ENCODE measurements around the gene ACKR3. TPM values are rescaled to one million over a fixed set of nuclear protein-coding genes. Genes with fewer than 3 reads are reported as not detected.

ACKR3 gene
- total and polyA plus RNA-seq, 10 of the 15 experiments (the other 5 are each of a cell fraction or from before 2014, with no cell fraction given): 3.0 to 154 (median 6.4) TPM

- TF ChIP-seq NR2F1 (conservative IDR thresholded peaks at IDR 0.05) (no peak; the same call in none of the 2 replicates), JUNB (IDR thresholded peaks at IDR 0.05) (peak; percentile 43; the same call in 1 of the 2 replicates), RELA (IDR thresholded peaks at IDR 0.05; ENCODE audit: borderline replicate concordance, partially characterized antibody) (no peak), CREM (IDR thresholded peaks at IDR 0.05; ENCODE audit: low read depth) (0 out of 2 replicates have a peak, but pooled peaks have one; percentile 28), RB1 (IDR thresholded peaks at IDR 0.05; ENCODE audit: borderline replicate concordance) (peak; percentile 86; the same call in 1 of the 2 replicates)
- TF ChIP-seq, protein P1, sequence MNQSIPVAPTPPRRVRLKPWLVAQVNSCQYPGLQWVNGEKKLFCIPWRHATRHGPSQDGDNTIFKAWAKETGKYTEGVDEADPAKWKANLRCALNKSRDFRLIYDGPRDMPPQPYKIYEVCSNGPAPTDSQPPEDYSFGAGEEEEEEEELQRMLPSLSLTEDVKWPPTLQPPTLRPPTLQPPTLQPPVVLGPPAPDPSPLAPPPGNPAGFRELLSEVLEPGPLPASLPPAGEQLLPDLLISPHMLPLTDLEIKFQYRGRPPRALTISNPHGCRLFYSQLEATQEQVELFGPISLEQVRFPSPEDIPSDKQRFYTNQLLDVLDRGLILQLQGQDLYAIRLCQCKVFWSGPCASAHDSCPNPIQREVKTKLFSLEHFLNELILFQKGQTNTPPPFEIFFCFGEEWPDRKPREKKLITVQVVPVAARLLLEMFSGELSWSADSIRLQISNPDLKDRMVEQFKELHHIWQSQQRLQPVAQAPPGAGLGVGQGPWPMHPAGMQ (IDR thresholded peaks at IDR 0.05; ENCODE audit: borderline replicate concordance): no peak
These were observed 32.8 kb upstream of the ACKR3 start (continued) for GRCh38 chr2:236536727-236537398.

DNA sequence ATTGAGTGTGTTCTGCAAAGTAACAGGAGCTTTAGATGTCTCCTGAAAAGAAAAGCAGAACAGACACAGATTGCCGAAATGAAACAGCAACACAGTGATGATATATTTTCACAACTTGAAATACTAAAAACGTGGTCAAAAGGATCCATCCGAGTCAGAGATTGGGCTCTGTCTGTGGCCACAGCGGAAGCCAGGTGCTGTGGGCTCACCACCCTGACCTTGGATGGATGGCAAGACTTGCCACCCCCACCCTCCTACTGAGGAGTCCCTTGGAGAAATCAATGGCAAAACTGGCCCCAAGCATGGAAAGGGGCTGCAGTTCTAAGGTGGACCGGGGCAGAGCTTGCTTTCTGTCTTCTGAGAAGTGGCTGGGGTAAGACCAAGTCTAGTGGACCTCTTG lies 31.4 kb upstream of the ACKR3 start:
- CTCF ChIA-PET: interaction anchor here (0.6 to 6.6 kb wide), 8 partner anchors 8 to 529 kb away, joined by 3 to 69 read pairs (median 8); partner anchors contain the start of gene ACKR3
- Histone ChIP-seq H3K79me2 (ENCODE audit: control insufficient read depth, insufficient read depth, low read length) (peaks cover 21% of the 10 kb centered on the region), H3K27me3 (replicated peaks in 1 of 2; ENCODE audit: control insufficient read depth in 2 of 2, insufficient read depth in 2 of 2, low read length in 1 of 2) (no peaks in the 10 kb centered on the region), H4K20me1 (ENCODE audit: control insufficient read depth, insufficient read depth) (no peaks in the 10 kb centered on the region), H3K4me3 (peak overlapping the region; percentile 55), H3K4me2 (ENCODE audit: control insufficient read depth, insufficient read depth) (peak overlapping the region; percentile 85), H3K4me1 (ENCODE audit: control insufficient read depth, insufficient read depth, low read length) (peaks cover 22% of the 10 kb centered on the region), H3K9ac (ENCODE audit: control insufficient read depth, insufficient read depth, low read length) (peak overlapping the region; percentile 76), H2AFZ (ENCODE audit: control insufficient read depth, low read depth, low read length) (peak overlapping the region; percentile 54), H3K9me3 (replicated peaks; ENCODE audit: control insufficient read depth, insufficient read depth, low read length) (peaks cover 14% of the 10 kb centered on the region), H3K27ac (ENCODE audit: control insufficient read depth, insufficient read depth) (peak overlapping the region; percentile 82), H3K36me3 (ENCODE audit: control insufficient read depth in 2 of 2, insufficient read depth in 2 of 2, low read length in 1 of 2) (no peaks in the 10 kb centered on the region)
- POLR2A ChIA-PET: interaction anchor here (0.9 to 3.8 kb wide), 7 partner anchors 8 to 32 kb away, joined by 3 to 27 read pairs (median 4); partner anchors contain the start of gene ACKR3
- FAIRE-seq: no peak
- RAD21 ChIA-PET (ENCODE audit: unreplicated experiment): interaction anchor here (1.0 to 5.6 kb wide), 7 partner anchors 9 to 31 kb away, joined by 3 to 86 read pairs (median 4); partner anchors contain the start of gene ACKR3
- DNase-seq (ENCODE audit: low read depth, low spot score): no peak
- SMC1A ChIA-PET (ENCODE audit: uncharacterized antibody, unreplicated experiment): interaction anchor here (0.8 to 6.2 kb wide), 11 partner anchors 8 to 521 kb away, joined by 3 to 83 read pairs (median 7); partner anchors contain the start of gene ACKR3
- in situ Hi-C loops (cut with MboI): no loop called here
- WGBS (ENCODE audit: insufficient coverage, insufficient replicate concordance, low lambda C conversion rate, missing lambda C conversion rate): 47% methylated on average over 5 of the region's 5 CpGs
- intact Hi-C loops (cut with micrococcal nuclease; ENCODE audit: unreplicated experiment): loop anchor here (1.0 kb wide), 1 partner anchor 31 kb away; the partner anchor contains the start of gene ACKR3
- ATAC-seq: peak; percentile 70
- no TSS peak for BruUV-seq (replicated peaks)
- no peak for TF ChIP-seq CREM (IDR thresholded peaks at IDR 0.05; ENCODE audit: low read depth)
- TF ChIP-seq MTA3 (IDR thresholded peaks at IDR 0.05; ENCODE audit: borderline replicate concordance, low read length): no peak
- TF ChIP-seq CHD1 (IDR thresholded peaks at IDR 0.05; ENCODE audit: low read depth, low read length): no peak
- no peak for TF ChIP-seq WRNIP1 (IDR thresholded peaks at IDR 0.05; ENCODE audit: borderline replicate concordance, low read depth, low read length)
- TF ChIP-seq IKZF1 (conservative IDR thresholded peaks at IDR 0.05): peak; percentile 54
- peak; percentile 23; the same call in 1 of the 2 replicates for TF ChIP-seq MTA2 (IDR thresholded peaks at IDR 0.05; ENCODE audit: low read depth)
- TF ChIP-seq, protein P2, sequence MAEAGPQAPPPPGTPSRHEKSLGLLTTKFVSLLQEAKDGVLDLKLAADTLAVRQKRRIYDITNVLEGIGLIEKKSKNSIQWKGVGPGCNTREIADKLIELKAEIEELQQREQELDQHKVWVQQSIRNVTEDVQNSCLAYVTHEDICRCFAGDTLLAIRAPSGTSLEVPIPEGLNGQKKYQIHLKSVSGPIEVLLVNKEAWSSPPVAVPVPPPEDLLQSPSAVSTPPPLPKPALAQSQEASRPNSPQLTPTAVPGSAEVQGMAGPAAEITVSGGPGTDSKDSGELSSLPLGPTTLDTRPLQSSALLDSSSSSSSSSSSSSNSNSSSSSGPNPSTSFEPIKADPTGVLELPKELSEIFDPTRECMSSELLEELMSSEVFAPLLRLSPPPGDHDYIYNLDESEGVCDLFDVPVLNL (IDR thresholded peaks at IDR 0.05; ENCODE audit: low read depth, low read length): no peak
- no peak for TF ChIP-seq SMAD1 (IDR thresholded peaks at IDR 0.05; ENCODE audit: low read depth, partially characterized antibody)
- no peak for TF ChIP-seq SMAD5 (IDR thresholded peaks at IDR 0.05; ENCODE audit: low read depth)
- peak in 1 of 2 experiments; percentile 38; a peak in 1 of 4 replicates for TF ChIP-seq IKZF2 (IDR thresholded peaks at IDR 0.05)
- no peak for TF ChIP-seq FOXM1 (IDR thresholded peaks at IDR 0.05; ENCODE audit: low read depth, low read length)
- TF ChIP-seq TARDBP (IDR thresholded peaks at IDR 0.05; ENCODE audit: borderline replicate concordance): no peak
- 0 out of 2 replicates have a peak, but pooled peaks have one; percentile 10 for TF ChIP-seq PML (IDR thresholded peaks at IDR 0.05; ENCODE audit: low read length)
- TF ChIP-seq TCF3 (IDR thresholded peaks at IDR 0.05; ENCODE audit: borderline replicate concordance, insufficient read depth, low read depth, low read length): no peak
- 0 out of 4 replicates have a peak, but pooled peaks of 1 of the 2 experiments have one; percentile 32 for TF ChIP-seq BHLHE40 (IDR thresholded peaks at IDR 0.05; ENCODE audit: borderline replicate concordance in 1 of 2, low read depth in 2 of 2, low read length in 1 of 2)
- TF ChIP-seq TAF1 (IDR thresholded peaks at IDR 0.05; ENCODE audit: borderline replicate concordance, low read depth, low read length): no peak
- TF ChIP-seq ZNF207 (IDR thresholded peaks at IDR 0.05; ENCODE audit: borderline replicate concordance): no peak; the same call in 1 of the 2 replicates
